ENCODE results near the gene COL4A6. TPM values are rescaled to one million over a fixed set of nuclear protein-coding genes. Genes with fewer than 3 reads are reported as not detected.

Gene COL4A6
- total RNA-seq, 2 experiments from 2014 or later, result not detected

- intact Hi-C loops (cut with micrococcal nuclease), result no loop called here
- POLR2A ChIA-PET, result no interaction called here
- H3K4me3 Mint-ChIP-seq, result no peak overlapping the region
- no peaks in the 10 kb centered on the region for H3K27me3 Mint-ChIP-seq
- DNase-seq (no peak), ATAC-seq (no peak)
- no peak overlapping the region for H3K27ac Mint-ChIP-seq
- no peak for TF ChIP-seq CTCF (IDR thresholded peaks at IDR 0.05)
- no peaks in the 10 kb centered on the region for H3K9me3 Mint-ChIP-seq
- no peaks in the 10 kb centered on the region for H3K4me1 Mint-ChIP-seq (ENCODE audit: low read depth)
- no peaks in the 10 kb centered on the region for H3K36me3 Mint-ChIP-seq (ENCODE audit: low read depth)
- CTCF ChIA-PET, result no interaction called here
Measured at GRCh38 chrX:108250654-108251579, 187.3 kb downstream of the COL4A6 start.

GRCh38 chrX:108246304-108246954 is 191.8 kb downstream of the COL4A6 start:
- Mint-ChIP-seq H3K36me3 (ENCODE audit: low read depth) (no peaks in the 10 kb centered on the region), H3K27me3 (no peaks in the 10 kb centered on the region), H3K4me3 (no peak overlapping the region), H3K9me3 (no peaks in the 10 kb centered on the region), H3K27ac (no peak overlapping the region), H3K4me1 (ENCODE audit: low read depth) (no peaks in the 10 kb centered on the region)
- ChIA-PET POLR2A (no interaction called here), CTCF (no interaction called here)
- TF ChIP-seq CTCF (IDR thresholded peaks at IDR 0.05), result no peak
- DNase-seq, result no peak
- no peak for ATAC-seq
- intact Hi-C loops (cut with micrococcal nuclease), result no loop called here

GRCh38 chrX:108245462-108245861 is 192.8 kb downstream of the COL4A6 start:
- no peak for TF ChIP-seq CTCF (IDR thresholded peaks at IDR 0.05)
- CTCF ChIA-PET, result no interaction called here
- POLR2A ChIA-PET, result no interaction called here

GRCh38 chrX:108235986-108236385 is 202.2 kb downstream of the COL4A6 start:
- H3K4me3 Mint-ChIP-seq, result no peak overlapping the region
- TF ChIP-seq CTCF (IDR thresholded peaks at IDR 0.05), result no peak
- ChIA-PET CTCF (interaction anchor here (4.4 kb wide), 1 partner anchor 11 kb away, joined by 19 read pairs; no protein-coding TSS in a partner anchor), POLR2A (no interaction called here)
- H3K4me1 Mint-ChIP-seq (ENCODE audit: low read depth), result no peaks in the 10 kb centered on the region
- H3K36me3 Mint-ChIP-seq (ENCODE audit: low read depth), result no peaks in the 10 kb centered on the region
- no peaks in the 10 kb centered on the region for H3K27me3 Mint-ChIP-seq
- no peaks in the 10 kb centered on the region for H3K9me3 Mint-ChIP-seq
- intact Hi-C loops (cut with micrococcal nuclease), result no loop called here
- DNase-seq, result no peak
- H3K27ac Mint-ChIP-seq, result no peak overlapping the region
- no peak for ATAC-seq

More at GRCh38 chrX:108245462-108245861, 192.8 kb downstream of the COL4A6 start:
- no peak for DNase-seq
- Mint-ChIP-seq H3K4me3 (no peak overlapping the region), H3K27ac (no peak overlapping the region), H3K27me3 (no peaks in the 10 kb centered on the region), H3K36me3 (ENCODE audit: low read depth) (no peaks in the 10 kb centered on the region), H3K4me1 (ENCODE audit: low read depth) (no peaks in the 10 kb centered on the region), H3K9me3 (no peaks in the 10 kb centered on the region)
- no peak for ATAC-seq
- intact Hi-C loops (cut with micrococcal nuclease), result no loop called here

GRCh38 chrX:108230574-108230973 is 207.6 kb downstream of the COL4A6 start:
- H3K4me1 Mint-ChIP-seq (ENCODE audit: low read depth), result no peaks in the 10 kb centered on the region
- CTCF ChIA-PET, result no interaction called here

More at GRCh38 chrX:108230574-108230973, 207.6 kb downstream of the COL4A6 start:
- POLR2A ChIA-PET, result no interaction called here
- H3K27ac Mint-ChIP-seq, result no peak overlapping the region
- TF ChIP-seq CTCF (IDR thresholded peaks at IDR 0.05), result no peak
- ATAC-seq (no peak), DNase-seq (no peak)
- no peaks in the 10 kb centered on the region for H3K36me3 Mint-ChIP-seq (ENCODE audit: low read depth)
- H3K27me3 Mint-ChIP-seq, result no peaks in the 10 kb centered on the region
- no peak overlapping the region for H3K4me3 Mint-ChIP-seq
- H3K9me3 Mint-ChIP-seq, result no peaks in the 10 kb centered on the region
- intact Hi-C loops (cut with micrococcal nuclease), result no loop called here

Measured in activated CD8-positive, alpha-beta T cell treated with anti-CD3 and anti-CD28 coated beads for 36 hours (primary cell).